Measurements from ENCODE around the gene HOXC6. TPM values are rescaled to one million over a fixed set of nuclear protein-coding genes. Genes with fewer than 3 reads are reported as not detected.
A peak's percentile ranks its signal among the peaks of the same experiment; 100 is the strongest.

The HOXC6 gene
- total RNA-seq, 1 experiment from 2014 or later, result 7.1 TPM

- intact Hi-C loops (cut with micrococcal nuclease), result loop anchor here (10.0 kb wide), 1 partner anchor 357 kb away; the partner anchor contains the start of gene GPR84
These were observed 20.0 kb upstream of the HOXC6 start for GRCh38 chr12:54008260-54008552.

GRCh38 chr12:54009171-54010052 is 18.8 kb upstream of the HOXC6 start:
- H3K4me3 Mint-ChIP-seq (ENCODE audit: unreplicated experiment), result peak overlapping the region; percentile 75
- POLR2A ChIA-PET, result interaction anchor here (0.6 to 3.1 kb wide), 19 partner anchors 8 to 349 kb away, joined by 3 to 20 read pairs (median 4); partner anchors contain the start of genes HOXC5, HOXC6, HOXC9 and SMUG1
- no peaks in the 10 kb centered on the region for H3K27me3 Mint-ChIP-seq (ENCODE audit: insufficient read depth, unreplicated experiment)
- DNase-seq (ENCODE audit: unreplicated experiment), result peak; percentile 47
- TSS peak; percentile 49 for BruUV-seq (replicated peaks)
- H3K4me1 Mint-ChIP-seq (ENCODE audit: insufficient read depth, unreplicated experiment), result peaks cover 22% of the 10 kb centered on the region
- no peak for TF ChIP-seq CTCF (IDR thresholded peaks at IDR 0.05; ENCODE audit: unreplicated experiment)
- CTCF ChIA-PET, result interaction anchor here (0.7 to 12.4 kb wide), 15 partner anchors 8 to 1682 kb away, joined by 3 to 200 read pairs (median 10); partner anchors contain the start of genes HOXC5, HOXC6 and SMUG1
- H3K9me3 Mint-ChIP-seq (ENCODE audit: unreplicated experiment), result no peaks in the 10 kb centered on the region
- intact Hi-C loops (cut with micrococcal nuclease), result loop anchor here (10.0 kb wide), 1 partner anchor 355 kb away; the partner anchor contains the start of gene GPR84
- peak overlapping the region; percentile 79 for H3K27ac Mint-ChIP-seq (ENCODE audit: low read depth, unreplicated experiment)
- no peaks in the 10 kb centered on the region for H3K36me3 Mint-ChIP-seq (ENCODE audit: insufficient read depth, unreplicated experiment)

More at GRCh38 chr12:54008260-54008552, 20.0 kb upstream of the HOXC6 start:
- Mint-ChIP-seq H3K27ac (ENCODE audit: low read depth, unreplicated experiment) (no peak overlapping the region), H3K4me1 (ENCODE audit: insufficient read depth, unreplicated experiment) (peaks cover 16% of the 10 kb centered on the region), H3K4me3 (ENCODE audit: unreplicated experiment) (peak overlapping the region; percentile 75), H3K36me3 (ENCODE audit: insufficient read depth, unreplicated experiment) (peaks cover 2% of the 10 kb centered on the region), H3K27me3 (ENCODE audit: insufficient read depth, unreplicated experiment) (no peaks in the 10 kb centered on the region), H3K9me3 (ENCODE audit: unreplicated experiment) (no peaks in the 10 kb centered on the region)
- POLR2A ChIA-PET, result interaction anchor here (0.5 to 3.1 kb wide), 12 partner anchors 8 to 263 kb away, joined by 3 to 22 read pairs (median 6); partner anchors contain the start of genes HOXC5, HOXC9 and SMUG1
- no peak for TF ChIP-seq CTCF (IDR thresholded peaks at IDR 0.05; ENCODE audit: unreplicated experiment)
- CTCF ChIA-PET, result interaction anchor here (0.5 to 12.4 kb wide), 15 partner anchors 9 to 287 kb away, joined by 3 to 200 read pairs (median 8); partner anchors contain the start of genes HOXC5, HOXC6 and SMUG1
- no peak for DNase-seq (ENCODE audit: unreplicated experiment)
- BruUV-seq (replicated peaks), result no TSS peak

GRCh38 chr12:54010053-54010971 is 17.9 kb upstream of the HOXC6 start:
- no peak for DNase-seq (ENCODE audit: unreplicated experiment)
- H3K4me3 Mint-ChIP-seq (ENCODE audit: unreplicated experiment), result peak overlapping the region; percentile 75
- H3K27me3 Mint-ChIP-seq (ENCODE audit: insufficient read depth, unreplicated experiment), result no peaks in the 10 kb centered on the region
- BruUV-seq (replicated peaks), result no TSS peak
- TF ChIP-seq CTCF (IDR thresholded peaks at IDR 0.05; ENCODE audit: unreplicated experiment), result no peak
- no peaks in the 10 kb centered on the region for H3K9me3 Mint-ChIP-seq (ENCODE audit: unreplicated experiment)
- ChIA-PET POLR2A (interaction anchor here (0.9 to 2.9 kb wide), 3 partner anchors 10 to 181 kb away, joined by 3 to 20 read pairs (median 5); partner anchors contain the start of gene HOXC9), CTCF (interaction anchor here (1.2 to 10.0 kb wide), 6 partner anchors 17 to 206 kb away, joined by 3 to 141 read pairs (median 12); partner anchors contain the start of genes HOXC6 and SMUG1)
- intact Hi-C loops (cut with micrococcal nuclease), result no loop called here
- peaks cover 22% of the 10 kb centered on the region for H3K4me1 Mint-ChIP-seq (ENCODE audit: insufficient read depth, unreplicated experiment)
- H3K27ac Mint-ChIP-seq (ENCODE audit: low read depth, unreplicated experiment), result peak overlapping the region; percentile 79
- no peaks in the 10 kb centered on the region for H3K36me3 Mint-ChIP-seq (ENCODE audit: insufficient read depth, unreplicated experiment)
